GM12873 (cell line): Measurements from ENCODE around the gene MRO.

ENCODE experiments used
- CTCF ChIP-seq: IDR thresholded peaks from 2 replicates; pipeline ENCODE4 v1.5.1; 2012; ENCODE audit warnings: low read depth, mild to moderate bottlenecking, moderate library complexity, low read length, control low read depth; ENCODE audit not compliant: insufficient read depth; ENCODE audit errors: missing control alignments

Gene MRO

GRCh38 chr18:50819027-50819727, 639 bp downstream of the MRO start:
- TF ChIP-seq CTCF: no peak

- TF ChIP-seq CTCF: no peak
Observed at GRCh38 chr18:50816419-50817166, 3.2 kb downstream of the MRO start.

- TF ChIP-seq CTCF: no peak
Observed at GRCh38 chr18:50814395-50814794, 5.4 kb downstream of the MRO start.

GRCh38 chr18:50813353-50813752, 6.5 kb downstream of the MRO start:
- TF ChIP-seq CTCF: no peak

GRCh38 chr18:50812834-50813233, 7.0 kb downstream of the MRO start:
- no peak for TF ChIP-seq CTCF

GRCh38 chr18:50807176-50807575, 12.6 kb downstream of the MRO start:
- TF ChIP-seq CTCF: no peak

- no peak for TF ChIP-seq CTCF
Observed at GRCh38 chr18:50806208-50806616, 13.6 kb downstream of the MRO start.
